Stimulated activated CD4-positive, alpha-beta T cell treated with anti-CD3 and anti-CD28 coated beads, Interleukin-4, amount 100 ng/mL, for 24 hours (primary cell): ENCODE data around the gene DLG2.

Source experiments
- DNase-seq: peaks from one replicate; pipeline ENCODE4 v3.0.0-alpha.2; 2020

DLG2 gene

GRCh38 chr11:83862691-83863090 is 1764.5 kb downstream of the DLG2 start:
- no peak for DNase-seq

- no peak for DNase-seq
Measured at GRCh38 chr11:83862033-83862432, 1765.1 kb downstream of the DLG2 start.

GRCh38 chr11:83858694-83859093 is 1768.5 kb downstream of the DLG2 start:
- no peak for DNase-seq

- DNase-seq: no peak
Measured at GRCh38 chr11:83855237-83855636, 1771.9 kb downstream of the DLG2 start.

- no peak for DNase-seq
Measured at GRCh38 chr11:83852775-83853442, 1774.2 kb downstream of the DLG2 start.

GRCh38 chr11:83852012-83852411 is 1775.1 kb downstream of the DLG2 start:
- no peak for DNase-seq

GRCh38 chr11:83847467-83848034 is 1779.6 kb downstream of the DLG2 start:
- DNase-seq: no peak

GRCh38 chr11:83845797-83846196 is 1781.3 kb downstream of the DLG2 start:
- no peak for DNase-seq

GRCh38 chr11:83840326-83840725 is 1786.8 kb downstream of the DLG2 start:
- no peak for DNase-seq

- peak; percentile 4 for DNase-seq
Measured at GRCh38 chr11:83836883-83837654, 1790.1 kb downstream of the DLG2 start.

- no peak for DNase-seq
Measured at GRCh38 chr11:83836065-83836464, 1791.1 kb downstream of the DLG2 start.

GRCh38 chr11:83835423-83835822 is 1791.7 kb downstream of the DLG2 start:
- DNase-seq: no peak

- no peak for DNase-seq
Measured at GRCh38 chr11:83831929-83832328, 1795.2 kb downstream of the DLG2 start.

GRCh38 chr11:83827940-83828554 is 1799.1 kb downstream of the DLG2 start:
- DNase-seq: no peak

- DNase-seq: no peak
Measured at GRCh38 chr11:83827520-83827919, 1799.6 kb downstream of the DLG2 start.

GRCh38 chr11:83826078-83826477 is 1801.1 kb downstream of the DLG2 start:
- DNase-seq: no peak

GRCh38 chr11:83823461-83824025 is 1803.6 kb downstream of the DLG2 start:
- DNase-seq: no peak

GRCh38 chr11:83819931-83820549 is 1807.1 kb downstream of the DLG2 start:
- no peak for DNase-seq

- DNase-seq: no peak
Measured at GRCh38 chr11:83818349-83818748, 1808.8 kb downstream of the DLG2 start.

GRCh38 chr11:83816572-83817187 is 1810.5 kb downstream of the DLG2 start:
- DNase-seq: no peak

GRCh38 chr11:83815736-83816135 is 1811.4 kb downstream of the DLG2 start:
- DNase-seq: no peak

- DNase-seq: no peak
Measured at GRCh38 chr11:83813296-83813695, 1813.8 kb downstream of the DLG2 start.
